GM21717 (cell line): Measurements from ENCODE around the gene DSTN.
A peak's percentile ranks its signal among the peaks of the same experiment; 100 is the strongest.

Experiments
- ATAC-seq: cut with Tn5 transposase; IDR thresholded peaks from one replicate; pipeline ENCODE4 v1.9.1; 2021; ENCODE audit warnings: mild to moderate bottlenecking, moderate library complexity; ENCODE audit not compliant: unreplicated experiment

The DSTN gene

GRCh38 chr20:17545127-17545526, 24.7 kb upstream of the DSTN start:
- no peak for ATAC-seq

GRCh38 chr20:17549131-17549530, 20.7 kb upstream of the DSTN start:
- no peak for ATAC-seq

DNA sequence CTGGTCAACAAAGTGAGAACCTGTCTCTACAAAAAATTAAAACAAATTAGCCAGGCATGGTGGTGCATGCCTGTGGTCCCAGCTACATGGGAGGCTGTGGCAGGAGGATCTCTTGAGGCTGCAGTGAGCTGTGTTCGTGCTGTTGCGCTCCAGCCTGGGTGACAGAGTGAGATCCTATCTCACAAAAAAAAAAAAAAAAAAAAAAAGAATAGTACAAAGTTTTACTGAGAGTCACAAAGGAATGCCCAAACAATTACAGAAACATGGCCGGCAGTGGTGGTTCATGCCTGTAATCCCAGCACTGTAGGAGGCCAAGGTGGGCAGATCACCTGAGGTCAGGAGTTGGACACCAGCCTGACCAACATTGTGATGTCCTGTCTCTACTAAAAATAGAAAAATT, 14.8 kb upstream of the DSTN start:
- ATAC-seq = no peak

- ATAC-seq = no peak
Observed at GRCh38 chr20:17556837-17557674, 12.8 kb upstream of the DSTN start.

GRCh38 chr20:17557675-17558006, 12.2 kb upstream of the DSTN start:
- ATAC-seq = no peak

DNA sequence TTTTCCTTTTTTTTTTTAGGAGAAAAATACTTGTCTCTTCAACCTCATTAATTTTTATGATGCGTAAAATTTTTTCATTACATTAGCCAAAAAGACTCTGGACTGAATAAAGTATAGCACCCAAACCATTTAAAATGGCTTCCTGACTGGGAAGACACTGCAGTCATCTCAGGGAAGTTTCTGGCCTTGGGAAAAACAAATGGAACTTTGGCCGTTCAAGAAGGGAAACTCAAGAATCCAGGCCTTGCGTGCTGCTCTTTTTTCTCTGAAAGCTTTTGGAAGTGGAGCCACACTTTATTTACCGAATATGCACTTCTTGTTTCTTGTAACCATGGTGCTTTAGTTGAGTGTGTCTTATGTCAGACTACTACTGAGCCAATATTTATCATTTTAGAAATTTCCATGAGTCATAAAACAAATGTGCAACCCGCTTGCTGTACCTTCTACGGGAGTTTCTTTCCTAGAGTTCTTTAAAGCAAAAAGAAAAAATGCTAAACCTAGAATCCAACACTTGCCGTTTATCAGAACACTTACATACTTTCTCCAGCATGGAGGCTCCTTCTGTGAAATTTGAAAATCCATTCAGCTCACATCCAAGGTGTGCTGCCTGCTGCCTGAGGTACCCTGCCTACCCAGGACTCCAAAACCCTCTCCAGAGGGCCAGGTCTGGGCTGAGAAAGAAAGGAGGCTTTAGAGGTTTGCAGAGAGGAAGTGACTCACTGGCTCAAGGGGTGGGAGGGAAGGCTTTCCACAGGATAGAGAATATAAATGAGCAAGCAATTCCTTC, 11.5 kb upstream of the DSTN start:
- no peak for ATAC-seq

GRCh38 chr20:17558941-17559304, 11.0 kb upstream of the DSTN start:
- no peak for ATAC-seq

DNA sequence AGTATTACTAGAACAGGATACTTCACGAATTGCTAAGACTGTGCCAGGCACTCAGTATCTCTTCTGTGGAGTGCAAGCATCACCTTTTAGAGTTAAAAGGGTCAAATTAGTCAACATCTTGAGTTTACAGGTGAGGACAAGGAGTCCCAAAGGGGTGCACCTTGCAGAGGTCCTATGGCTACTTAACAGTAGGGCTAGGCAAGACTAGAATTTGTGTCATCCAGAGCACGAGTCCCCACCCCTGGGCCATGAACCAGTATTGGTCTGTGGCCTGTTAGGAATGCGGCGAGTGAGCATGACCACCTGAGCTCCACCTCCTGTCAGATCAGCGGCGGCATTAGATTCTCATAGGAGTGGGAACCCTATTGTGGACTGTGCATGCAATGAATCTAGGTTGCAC, 10.5 kb upstream of the DSTN start:
- ATAC-seq = no peak

GRCh38 chr20:17560344-17561074, 9.4 kb upstream of the DSTN start:
- no peak for ATAC-seq

DNA sequence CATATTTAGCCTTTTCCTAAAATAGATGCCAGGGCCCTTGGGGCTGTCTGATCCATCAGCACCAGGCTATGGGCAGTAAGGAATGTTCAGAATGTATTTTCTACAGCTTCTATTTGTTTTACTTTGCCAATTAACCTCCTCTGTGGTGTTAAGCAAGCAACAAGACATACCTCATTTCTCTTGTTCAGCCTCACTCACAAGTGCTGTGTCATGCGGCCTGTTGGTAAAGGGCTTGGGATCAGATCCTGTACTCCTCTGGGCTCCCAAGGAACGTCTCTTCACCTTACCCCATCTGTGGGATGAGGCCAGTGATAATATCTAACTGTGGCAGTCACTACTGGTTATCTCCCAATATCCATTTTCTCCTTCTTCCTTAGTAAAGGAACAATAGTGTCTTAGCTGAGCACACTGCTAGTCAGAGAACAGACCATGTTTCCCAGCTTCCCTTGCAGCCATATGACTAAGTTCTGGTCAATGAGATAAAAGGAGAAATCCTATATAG, 7.0 kb upstream of the DSTN start:
- no peak for ATAC-seq

DNA sequence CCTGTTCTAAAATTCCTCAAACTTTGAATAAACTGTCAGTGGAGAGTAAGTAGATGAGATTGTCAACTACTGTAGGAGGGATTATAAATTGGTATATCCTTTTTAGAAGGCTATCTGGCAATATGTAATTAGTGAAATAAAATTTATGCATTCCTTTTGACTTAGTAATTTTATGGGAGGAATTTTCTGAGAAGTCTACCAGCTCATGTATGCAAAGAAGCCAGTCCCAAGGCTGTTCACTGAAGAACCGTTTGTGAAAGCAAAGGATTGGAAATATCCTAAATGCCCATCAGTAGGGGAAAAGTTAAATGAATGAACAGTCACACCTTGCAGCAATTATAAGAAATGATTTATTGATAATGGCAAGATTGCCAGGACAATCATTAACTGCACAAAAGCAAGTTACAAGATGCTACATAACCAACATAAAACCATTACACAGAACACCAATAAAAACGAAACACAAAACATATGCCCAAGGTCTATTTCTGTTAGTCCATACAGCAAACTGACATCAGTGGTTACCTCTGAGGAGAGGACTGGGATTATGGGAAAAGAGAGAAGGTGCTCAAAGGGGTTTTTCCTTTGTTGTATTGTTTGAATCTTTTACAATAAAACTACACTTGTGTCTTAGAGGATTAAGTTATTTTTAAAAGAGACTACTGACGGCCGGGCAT, 4.6 kb upstream of the DSTN start:
- no peak for ATAC-seq

DNA sequence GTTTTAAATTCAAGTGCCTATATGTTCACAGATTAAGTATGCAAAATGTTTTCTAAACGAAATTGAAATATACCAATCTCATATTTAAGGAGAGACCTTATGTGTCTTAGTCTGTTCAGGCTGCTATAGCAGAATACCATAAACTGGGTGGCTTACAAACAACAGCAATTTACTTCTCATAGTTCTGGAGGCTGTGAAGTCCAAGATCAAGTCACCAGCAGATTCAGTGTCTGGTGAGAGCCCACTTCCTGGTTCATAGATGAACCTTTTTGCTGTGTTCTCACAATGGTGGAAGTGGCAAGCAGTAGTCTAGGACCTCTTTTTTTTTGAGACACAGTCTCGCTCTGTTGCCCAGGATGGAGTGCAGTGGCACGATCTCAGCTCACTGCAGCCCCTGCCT, 3.5 kb upstream of the DSTN start:
- no peak for ATAC-seq

DNA sequence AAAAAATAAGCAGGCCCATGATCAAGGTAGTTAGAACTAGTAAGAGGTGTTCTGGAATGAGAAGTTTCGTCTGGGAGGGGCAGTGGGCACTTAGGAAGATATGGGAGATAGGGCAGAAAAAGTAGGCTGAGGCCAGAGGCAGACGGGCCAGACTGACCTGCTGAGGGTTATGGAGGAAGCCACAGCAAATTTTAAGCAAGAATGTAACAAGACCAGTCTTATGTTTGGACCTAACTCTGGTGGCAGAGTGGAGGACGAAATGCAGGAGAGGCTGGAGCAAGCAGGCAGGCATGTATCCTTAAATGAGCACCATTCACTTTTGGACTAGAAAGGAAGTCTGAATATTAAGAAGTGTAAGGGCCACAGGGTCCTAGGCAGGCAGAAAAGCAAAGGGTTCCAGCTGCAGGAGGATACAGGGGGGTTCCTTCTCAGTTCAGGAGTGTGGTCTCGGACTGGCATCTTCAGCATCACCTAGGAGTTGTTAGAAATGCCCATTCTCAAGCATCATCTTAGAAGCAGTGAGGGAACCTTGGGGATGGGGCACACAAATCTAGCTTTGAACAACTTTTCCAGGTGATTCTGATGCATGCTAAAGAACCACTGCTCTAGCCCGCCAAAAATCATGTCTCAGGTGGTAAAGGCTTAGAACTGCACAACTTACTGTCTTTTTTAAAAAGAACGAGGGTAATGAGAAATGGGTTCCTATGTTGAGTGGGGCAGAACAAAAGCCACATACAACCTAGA, 1.7 kb upstream of the DSTN start:
- ATAC-seq = no peak

- ATAC-seq = no peak
Observed at GRCh38 chr20:17568972-17569521, 828 bp upstream of the DSTN start.

DNA sequence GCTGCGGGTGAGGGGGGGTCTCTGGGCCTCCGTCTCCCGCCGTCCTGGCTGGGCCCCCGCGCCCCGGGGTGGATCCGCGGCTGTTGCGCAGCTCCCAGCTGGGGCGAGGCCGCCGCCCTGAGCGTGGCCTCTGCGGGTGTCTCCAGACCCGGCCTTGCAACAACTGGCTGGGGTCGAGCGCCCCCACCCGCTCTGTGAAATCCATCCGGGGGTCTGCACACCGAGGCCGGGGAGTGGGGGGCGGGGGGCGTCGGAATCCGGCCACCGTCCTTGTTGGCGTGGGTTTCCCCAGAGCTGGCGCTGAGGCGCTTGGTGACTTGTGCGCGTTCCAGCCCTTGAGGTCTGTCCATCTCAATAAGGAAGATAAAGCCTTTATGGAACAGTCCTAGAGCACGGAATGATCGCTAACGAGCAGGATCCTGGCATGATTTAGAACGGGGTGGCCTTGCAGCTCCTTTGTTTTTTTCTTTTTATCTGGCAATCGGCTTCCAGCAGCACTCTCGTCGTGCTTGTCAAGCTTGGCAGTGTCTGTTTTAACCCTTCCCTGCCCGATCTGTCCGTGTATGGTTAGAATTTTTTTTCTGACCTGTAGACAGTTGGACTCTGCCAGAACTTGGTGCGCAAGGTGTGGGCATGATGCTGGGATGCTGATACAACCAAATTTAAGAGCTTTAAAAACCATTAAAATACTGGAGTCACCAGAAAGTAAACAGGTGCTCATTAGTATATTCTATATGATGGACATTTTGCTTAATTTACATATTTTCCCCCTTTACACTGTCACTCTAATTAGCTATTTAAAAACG, 675 bp downstream of the DSTN start:
- peak; percentile 40 for ATAC-seq

DNA sequence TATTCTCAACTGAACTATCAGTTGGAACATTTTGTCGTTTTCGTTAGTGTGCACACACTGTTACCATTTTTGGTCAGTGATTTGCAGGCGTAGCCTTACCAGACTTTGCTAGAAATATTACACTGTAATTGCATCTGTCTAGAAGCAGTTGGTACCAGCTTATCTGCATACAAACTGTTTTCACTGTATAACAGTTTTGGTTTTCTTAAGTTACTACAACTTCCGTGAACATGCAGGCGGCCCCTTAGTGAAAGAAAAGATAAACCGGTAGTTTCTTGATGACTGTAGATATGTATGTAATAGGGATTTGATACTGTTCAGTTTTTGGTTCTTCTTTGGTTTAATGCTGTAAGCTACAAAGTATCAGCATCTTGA, 1.3 kb downstream of the DSTN start:
- ATAC-seq = no peak

GRCh38 chr20:17572034-17572638, 2.3 kb downstream of the DSTN start:
- no peak for ATAC-seq

- ATAC-seq = no peak
Observed at GRCh38 chr20:17573463-17573862, 3.6 kb downstream of the DSTN start.

- no peak for ATAC-seq
Observed at GRCh38 chr20:17576215-17576614, 6.3 kb downstream of the DSTN start.
